HepG2 (cell line): ENCODE results near the gene AMIGO3. TPM values are rescaled to one million over a fixed set of nuclear protein-coding genes. Genes with fewer than 3 reads are reported as not detected.

Experiments used
- ELF3 ChIP-seq: IDR thresholded peaks from 2 replicates; pipeline ENCODE4 v1.6.1; 2016; ENCODE audit warnings: missing genetic modification reagents, missing compliant biosample characterization
- ETV5 ChIP-seq: IDR thresholded peaks from 2 replicates; pipeline ENCODE4 v1.6.1; 2018; ENCODE audit warnings: missing biosample characterization, missing genetic modification reagents, inconsistent platforms, borderline replicate concordance
- HNF1B ChIP-seq: sonication (generic); formaldehyde crosslinking; IDR thresholded peaks from 2 replicates; pipeline ENCODE4 v1.5.1; 2020; ENCODE audit warnings: mild to moderate bottlenecking, moderate library complexity, missing genetic modification reagents
- KAT8 ChIP-seq: IDR thresholded peaks from 2 replicates; pipeline ENCODE4 v1.6.1; 2016; ENCODE audit warnings: missing genetic modification reagents, missing compliant biosample characterization
- MED1 ChIP-seq: sonication (generic); formaldehyde crosslinking; IDR thresholded peaks from 2 replicates; pipeline ENCODE4 v1.4.0; 2020; ENCODE audit warnings: missing genetic modification reagents
- MEIS2 ChIP-seq: sonication (generic); formaldehyde crosslinking; IDR thresholded peaks from 2 replicates; pipeline ENCODE4 v1.9.0; 2021; ENCODE audit warnings: mild to moderate bottlenecking, missing genetic modification reagents
- NR2F6 ChIP-seq, 2 experiments: IDR thresholded peaks; 2 replicates each; pipeline ENCODE4 v1.6.1; 2016; ENCODE audit warnings: antibody characterized with exemption in 1 of 2, mild to moderate bottlenecking in 1 of 2
- POLR2A ChIP-seq, 2 experiments: IDR thresholded peaks; 2 replicates each; pipeline ENCODE4 v1.6.1; 2011; ENCODE audit warnings: low read depth in 2 of 2, low read length in 2 of 2, mild to moderate bottlenecking in 1 of 2, moderate library complexity in 1 of 2; ENCODE audit not compliant: insufficient read depth in 1 of 2
- POLR2AphosphoS5 ChIP-seq: IDR thresholded peaks from 2 replicates; pipeline ENCODE4 v1.6.1; 2012; ENCODE audit warnings: low read depth, low read length
- RNF219 ChIP-seq: sonication (generic); formaldehyde crosslinking; IDR thresholded peaks from 2 replicates; pipeline ENCODE4 v1.5.0; 2020; ENCODE audit warnings: mild to moderate bottlenecking, missing genetic modification reagents
- RXRA ChIP-seq: sonication (generic); formaldehyde crosslinking; IDR thresholded peaks from 2 replicates; pipeline ENCODE4 v1.5.1; 2020; ENCODE audit warnings: missing genetic modification reagents
- RXRB ChIP-seq: IDR thresholded peaks from 2 replicates; pipeline ENCODE4 v1.6.1; 2016; ENCODE audit warnings: borderline replicate concordance, missing genetic modification reagents, missing compliant biosample characterization
- SATB2 ChIP-seq: sonication (generic); formaldehyde crosslinking; IDR thresholded peaks from 2 replicates; pipeline ENCODE4 v1.5.0; 2020; ENCODE audit warnings: missing genetic modification reagents
- TARDBP ChIP-seq: sonication (generic); formaldehyde crosslinking; IDR thresholded peaks from 2 replicates; pipeline ENCODE4 v1.8.0; 2022; ENCODE audit warnings: mild to moderate bottlenecking, missing genetic modification reagents
- TFE3 ChIP-seq: IDR thresholded peaks from 2 replicates; pipeline ENCODE4 v1.6.1; 2016
- XBP1 ChIP-seq: sonication (generic); formaldehyde crosslinking; IDR thresholded peaks from 2 replicates; pipeline ENCODE4 v1.5.0; 2020; ENCODE audit warnings: missing genetic modification reagents
- ZBTB7A ChIP-seq: sonication (generic); formaldehyde crosslinking; IDR thresholded peaks from 2 replicates; pipeline ENCODE4 v1.8.0; 2022; ENCODE audit warnings: mild to moderate bottlenecking, missing genetic modification reagents
- ZGPAT ChIP-seq: IDR thresholded peaks from 2 replicates; pipeline ENCODE4 v1.6.1; 2016; ENCODE audit warnings: mild to moderate bottlenecking
- ZNF564 ChIP-seq: sonication (generic); formaldehyde crosslinking; IDR thresholded peaks from 2 replicates; pipeline ENCODE4 v1.8.1; 2023; ENCODE audit warnings: mild to moderate bottlenecking, missing genetic modification reagents
- ZNF788 ChIP-seq: sonication (generic); formaldehyde crosslinking; IDR thresholded peaks from 2 replicates; pipeline ENCODE4 v1.5.0; 2020; ENCODE audit warnings: mild to moderate bottlenecking, missing genetic modification reagents, borderline replicate concordance
- ZNF878 ChIP-seq: sonication (generic); formaldehyde crosslinking; IDR thresholded peaks from 2 replicates; pipeline ENCODE4 v1.8.1; 2023; ENCODE audit warnings: mild to moderate bottlenecking, missing genetic modification reagents, moderate library complexity
- polyA plus RNA-seq, 8 experiments: library from polyadenylated mRNA; depleted of rRNA in 3 of 8; stranded (reverse) in 7 of 8; unstranded in 1 of 8; fragments of >200 nt; fragmentation: Illumina TruSeq in 4 of 8; extraction: Trizol in 4 of 8; gene quantifications; 2 replicates each; pipeline versions ENCODE4 v1.2.1 to v1.2.3, GENCODE V29; 2011 to 2016; ENCODE audit warnings: low read depth in 4 of 8, missing spikeins in 1 of 8, mixed read lengths in 1 of 8; ENCODE audit not compliant: insufficient read depth in 1 of 8
- total RNA-seq, 5 experiments: library from RNA; depleted of rRNA; stranded (reverse); fragments of >200 nt; fragmentation: Illumina TruSeq; extraction: Trizol; gene quantifications; 2 replicates each; pipeline ENCODE4 v1.2.3, GENCODE V29; 2016; ENCODE audit warnings: low read depth in 1 of 5
- TF ChIP-seq, protein P1 (sequence below): sonication (generic); formaldehyde crosslinking; conservative IDR thresholded peaks from 2 replicates; pipeline ENCODE4 v1.4.0; 2020; ENCODE audit warnings: missing genetic modification reagents

Gene AMIGO3
- total and polyA plus RNA-seq, 2 of the 13 experiments (the other 11 are each of a cell fraction or from before 2014, with no cell fraction given), result 0.35 TPM; not detected in 1

DNA sequence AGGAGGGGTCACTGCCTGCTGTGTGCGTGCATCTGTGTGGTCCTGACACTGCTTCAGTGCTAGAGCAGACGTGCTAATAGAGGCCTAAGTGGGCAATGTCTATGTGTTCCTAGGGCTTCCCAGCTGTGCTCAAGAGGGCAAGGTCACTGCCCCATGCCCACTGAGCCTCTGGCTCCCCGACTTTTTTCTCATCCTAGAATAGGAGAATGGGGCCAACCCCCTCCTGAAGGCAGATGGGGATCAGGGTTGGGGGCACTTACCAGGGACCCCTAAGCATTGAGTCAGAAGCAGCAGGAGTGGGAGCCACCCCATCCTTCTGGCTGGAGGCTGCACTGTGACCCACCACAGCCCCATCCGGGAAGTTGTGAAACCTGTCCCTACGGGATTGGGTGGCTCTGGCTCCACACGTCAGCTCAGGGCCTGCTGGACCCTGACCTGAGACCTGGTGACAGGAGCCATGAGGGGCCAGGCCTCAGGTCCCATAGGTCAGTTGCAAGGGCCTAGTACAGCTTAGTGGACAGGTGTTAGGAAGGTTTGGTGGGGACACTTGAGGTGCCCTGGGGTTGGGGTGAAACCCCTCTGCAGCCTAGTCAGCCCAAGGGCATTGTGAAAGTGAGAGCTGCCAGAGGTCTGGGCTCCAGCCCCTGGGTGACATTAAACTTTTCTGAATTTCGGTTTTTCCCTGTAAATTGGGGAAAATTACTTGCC, 31.0 kb downstream of the AMIGO3 start (continued):
- TF ChIP-seq RXRA (peak; percentile 72), ZNF878 (peak; percentile 68; the same call in 1 of the 2 replicates), ELF3 (CRISPR knock-in tag) (peak; percentile 11; the same call in 1 of the 2 replicates), NR2F6 (IDR thresholded peaks at IDR 0.05) (peak; percentile 74; the same call in 1 of the 2 replicates), NR2F6 (CRISPR knock-in tag; IDR thresholded peaks at IDR 0.05) (peak; percentile 78), ZBTB7A (CRISPR knock-in tag) (peak; percentile 69; the same call in 1 of the 2 replicates), ETV5 (CRISPR knock-in tag) (0 out of 2 replicates have a peak, but pooled peaks have one; percentile 39), KAT8 (CRISPR knock-in tag) (peak; percentile 20; the same call in 1 of the 2 replicates), RNF219 (CRISPR knock-in tag) (peak; percentile 41; the same call in 1 of the 2 replicates), TFE3 (peak; percentile 44; the same call in 1 of the 2 replicates), POLR2A (IDR thresholded peaks at IDR 0.05; ENCODE audit: insufficient read depth in 1 of 2, low read depth in 2 of 2, low read length in 2 of 2) (peak; percentile 89 to 90), XBP1 (CRISPR knock-in tag) (peak; percentile 77; the same call in 1 of the 2 replicates), TARDBP (peak; percentile 75), ZGPAT (CRISPR knock-in tag) (peak; percentile 80; the same call in 1 of the 2 replicates), SATB2 (CRISPR knock-in tag) (0 out of 2 replicates have a peak, but pooled peaks have one; percentile 46), ZNF788 (CRISPR knock-in tag) (peak; percentile 42; the same call in 1 of the 2 replicates), HNF1B (CRISPR knock-in tag) (0 out of 2 replicates have a peak, but pooled peaks have one; percentile 33), ZNF564 (CRISPR knock-in tag) (peak; percentile 49; the same call in 1 of the 2 replicates), RXRB (CRISPR knock-in tag) (peak; percentile 64; the same call in 1 of the 2 replicates), POLR2AphosphoS5 (peak; percentile 89), MED1 (CRISPR knock-in tag) (peak; percentile 56; the same call in 1 of the 2 replicates), MEIS2 (CRISPR knock-in tag) (peak; percentile 85; the same call in 1 of the 2 replicates)
- TF ChIP-seq, protein P1, sequence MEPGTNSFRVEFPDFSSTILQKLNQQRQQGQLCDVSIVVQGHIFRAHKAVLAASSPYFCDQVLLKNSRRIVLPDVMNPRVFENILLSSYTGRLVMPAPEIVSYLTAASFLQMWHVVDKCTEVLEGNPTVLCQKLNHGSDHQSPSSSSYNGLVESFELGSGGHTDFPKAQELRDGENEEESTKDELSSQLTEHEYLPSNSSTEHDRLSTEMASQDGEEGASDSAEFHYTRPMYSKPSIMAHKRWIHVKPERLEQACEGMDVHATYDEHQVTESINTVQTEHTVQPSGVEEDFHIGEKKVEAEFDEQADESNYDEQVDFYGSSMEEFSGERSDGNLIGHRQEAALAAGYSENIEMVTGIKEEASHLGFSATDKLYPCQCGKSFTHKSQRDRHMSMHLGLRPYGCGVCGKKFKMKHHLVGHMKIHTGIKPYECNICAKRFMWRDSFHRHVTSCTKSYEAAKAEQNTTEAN (CRISPR knock-in tag), result 0 out of 2 replicates have a peak, but pooled peaks have one; percentile 41
